Mucosa of gallbladder (tissue), 1 donor: ENCODE measurements around the gene MBD3L2. TPM values are rescaled to one million over a fixed set of nuclear protein-coding genes. Genes with fewer than 3 reads are reported as not detected.
"Not testable (repeated sequence)": the region's sequence is repeated elsewhere in the genome, so short reads cannot be mapped to it uniquely, and the experiment has no call there.

Source experiments
- DNase-seq: peaks from one replicate; pipeline ENCODE4 v3.0.0-alpha.2; 2020; ENCODE audit warnings: low spot score
- total RNA-seq: library from RNA; stranded (reverse); gene quantifications from one replicate; pipeline ENCODE4 v1.2.1, GENCODE V29; 2021
- donor health status: DM: no; HTN: no; CAD: no.

MBD3L2 gene
- total RNA-seq = not detected

- DNase-seq = not testable (repeated sequence)
These were observed at the start of gene MBD3L2 for GRCh38 chr19:7049021-7049420. TSS of gene MBD3L2 (plus strand) at chr19:7049321. CDS start at chr19:7049374, 53 bp downstream.

- no peak for DNase-seq
These were observed 49.2 kb upstream of the MBD3L2 start for GRCh38 chr19:6999933-7000332.

GRCh38 chr19:7000333-7000732, 48.8 kb upstream of the MBD3L2 start:
- DNase-seq = no peak

GRCh38 chr19:7000816-7001215, 48.3 kb upstream of the MBD3L2 start:
- DNase-seq = no peak

- DNase-seq = no peak
These were observed 44.7 kb upstream of the MBD3L2 start for GRCh38 chr19:7004313-7004931.

- DNase-seq = no peak
These were observed 42.9 kb upstream of the MBD3L2 start for GRCh38 chr19:7006135-7006704.

GRCh38 chr19:7007859-7008258, 41.3 kb upstream of the MBD3L2 start:
- DNase-seq = no peak

GRCh38 chr19:7010722-7011593, 38.2 kb upstream of the MBD3L2 start:
- no peak for DNase-seq

- no peak for DNase-seq
These were observed 35.4 kb upstream of the MBD3L2 start for GRCh38 chr19:7013678-7014077.

GRCh38 chr19:7018828-7019227, 30.3 kb upstream of the MBD3L2 start:
- DNase-seq = no peak

GRCh38 chr19:7021331-7021730, 27.8 kb upstream of the MBD3L2 start, which contains the start of gene MBD3L2B:
TSS of gene MBD3L2B (minus strand) at chr19:7021431. CDS start at chr19:7021397, 34 bp downstream.
- not testable (repeated sequence) for DNase-seq

GRCh38 chr19:7028790-7029189, 20.3 kb upstream of the MBD3L2 start:
- not testable (repeated sequence) for DNase-seq

GRCh38 chr19:7030278-7030677, 18.8 kb upstream of the MBD3L2 start, which contains the start of gene MBD3L5:
TSS of gene MBD3L5 (plus strand) at chr19:7030578. CDS start at chr19:7030612, 34 bp downstream.
- DNase-seq = not testable (repeated sequence)

GRCh38 chr19:7040079-7040478, 9.0 kb upstream of the MBD3L2 start, which contains the start of gene MBD3L4:
TSS of gene MBD3L4 (minus strand) at chr19:7040179. CDS start at chr19:7040144, 35 bp downstream.
- DNase-seq = not testable (repeated sequence)

- DNase-seq = not testable (repeated sequence)
These were observed 7.6 kb upstream of the MBD3L2 start for GRCh38 chr19:7041563-7041962.

- not testable (repeated sequence) for DNase-seq
These were observed 2.3 kb downstream of the MBD3L2 start for GRCh38 chr19:7051421-7051820.

GRCh38 chr19:7052896-7053295, 3.8 kb downstream of the MBD3L2 start:
- DNase-seq = not testable (repeated sequence)

- DNase-seq = not testable (repeated sequence)
These were observed 5.7 kb downstream of the MBD3L2 start for GRCh38 chr19:7054635-7055368.

GRCh38 chr19:7055679-7056078, 6.6 kb downstream of the MBD3L2 start:
- DNase-seq = not testable (repeated sequence)

- not testable (repeated sequence) for DNase-seq
These were observed 7.2 kb downstream of the MBD3L2 start for GRCh38 chr19:7056371-7056770.

- DNase-seq = not testable (repeated sequence)
These were observed 9.5 kb downstream of the MBD3L2 start, which contains the start of gene MBD3L3 for GRCh38 chr19:7058576-7058975. TSS of gene MBD3L3 (minus strand) at chr19:7058676. CDS start at chr19:7058605, 71 bp downstream.
